Thyroid gland (tissue), 4 donors: ENCODE measurements around the gene ADGRF5.

ENCODE experiments used
- POLR2A ChIP-seq, 2 donors: fragments of 450-650 bp; IDR thresholded peaks; one replicate each; pipeline ENCODE4 v1.6.1; 2017; ENCODE audit warnings: antibody characterized with exemption in 2 of 2, mild to moderate bottlenecking in 2 of 2, moderate library complexity in 1 of 2
- TF ChIP-seq, protein P1 (sequence below), 6 experiments: fragments of 200-600 bp in 3 of 6; fragments of 450-650 bp in 3 of 6; sonication (generic) in 3 of 6; IDR thresholded peaks; one replicate each; pipeline ENCODE4 v1.5.1; 2016 to 2019; ENCODE audit warnings: antibody characterized with exemption in 6 of 6, mild to moderate bottlenecking in 2 of 6, inconsistent platforms in 1 of 6, moderate library complexity in 1 of 6

DNA sequence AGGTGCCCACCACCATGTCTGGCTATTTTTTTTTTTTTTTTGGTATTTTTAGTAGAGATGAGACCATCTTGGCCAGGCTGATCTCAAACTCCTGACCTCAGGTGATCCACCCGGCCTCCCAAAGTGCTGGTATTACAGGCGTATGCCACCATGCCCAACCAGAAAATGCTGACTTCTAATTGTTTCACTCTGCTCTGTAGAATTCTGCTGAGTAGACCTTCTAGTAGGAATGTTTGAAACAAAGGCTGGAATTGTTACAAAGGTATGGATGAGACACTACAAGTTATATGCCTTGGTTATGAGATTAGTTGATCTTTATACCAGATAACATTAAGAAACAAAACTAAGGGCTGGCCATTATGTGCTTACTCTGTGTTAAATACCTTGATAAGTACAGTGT, 83.7 kb downstream of the ADGRF5 start:
- TF ChIP-seq, protein P1, sequence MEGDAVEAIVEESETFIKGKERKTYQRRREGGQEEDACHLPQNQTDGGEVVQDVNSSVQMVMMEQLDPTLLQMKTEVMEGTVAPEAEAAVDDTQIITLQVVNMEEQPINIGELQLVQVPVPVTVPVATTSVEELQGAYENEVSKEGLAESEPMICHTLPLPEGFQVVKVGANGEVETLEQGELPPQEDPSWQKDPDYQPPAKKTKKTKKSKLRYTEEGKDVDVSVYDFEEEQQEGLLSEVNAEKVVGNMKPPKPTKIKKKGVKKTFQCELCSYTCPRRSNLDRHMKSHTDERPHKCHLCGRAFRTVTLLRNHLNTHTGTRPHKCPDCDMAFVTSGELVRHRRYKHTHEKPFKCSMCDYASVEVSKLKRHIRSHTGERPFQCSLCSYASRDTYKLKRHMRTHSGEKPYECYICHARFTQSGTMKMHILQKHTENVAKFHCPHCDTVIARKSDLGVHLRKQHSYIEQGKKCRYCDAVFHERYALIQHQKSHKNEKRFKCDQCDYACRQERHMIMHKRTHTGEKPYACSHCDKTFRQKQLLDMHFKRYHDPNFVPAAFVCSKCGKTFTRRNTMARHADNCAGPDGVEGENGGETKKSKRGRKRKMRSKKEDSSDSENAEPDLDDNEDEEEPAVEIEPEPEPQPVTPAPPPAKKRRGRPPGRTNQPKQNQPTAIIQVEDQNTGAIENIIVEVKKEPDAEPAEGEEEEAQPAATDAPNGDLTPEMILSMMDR (IDR thresholded peaks at IDR 0.05), result no peak
- TF ChIP-seq POLR2A (IDR thresholded peaks at IDR 0.05), result no peak
